Measurements from ENCODE around the gene ELOB. TPM values are rescaled to one million over a fixed set of nuclear protein-coding genes. Genes with fewer than 3 reads are reported as not detected.

ELOB gene
- total and polyA plus RNA-seq, 2 of the 8 experiments (the other 6 are each of a cell fraction or from before 2014, with no cell fraction given) = 237 to 1,357 TPM

DNA sequence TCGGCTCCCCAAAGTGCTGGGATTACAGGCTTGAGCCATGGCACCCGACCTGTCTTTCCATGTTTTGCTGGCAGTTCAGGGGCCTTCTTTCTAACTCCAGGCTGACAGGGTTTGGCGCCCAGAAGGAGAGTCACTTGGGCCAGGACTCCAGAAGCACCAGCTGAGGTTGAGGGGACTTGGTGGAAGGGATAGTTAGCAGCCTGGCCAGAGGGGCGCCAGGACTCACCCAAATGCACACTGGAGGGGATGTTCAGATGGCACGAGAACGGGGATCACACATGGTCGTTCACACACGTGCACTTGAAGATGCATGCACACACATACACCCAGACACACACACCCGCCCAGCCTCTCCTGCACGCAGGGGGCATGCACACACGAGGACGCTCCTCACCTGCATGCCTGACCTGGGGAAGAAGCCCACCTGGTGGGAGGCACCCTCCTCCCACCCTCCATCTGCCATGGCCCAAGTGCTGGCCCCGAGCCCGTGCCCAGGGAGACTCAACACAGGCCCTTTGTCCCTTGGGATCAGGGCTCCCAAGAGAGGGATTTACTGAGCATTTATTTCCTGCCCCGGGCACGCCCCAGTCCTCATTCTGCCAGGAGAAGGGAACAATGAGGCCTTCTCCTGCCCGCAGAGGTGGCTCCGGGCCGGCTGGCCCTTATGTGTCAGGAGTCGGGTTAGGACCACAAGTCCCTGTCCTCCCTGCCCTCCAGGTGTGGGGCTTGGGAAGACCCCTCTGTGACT lies 37.6 kb upstream of the ELOB start (continued):
- TF ChIP-seq, protein P1, sequence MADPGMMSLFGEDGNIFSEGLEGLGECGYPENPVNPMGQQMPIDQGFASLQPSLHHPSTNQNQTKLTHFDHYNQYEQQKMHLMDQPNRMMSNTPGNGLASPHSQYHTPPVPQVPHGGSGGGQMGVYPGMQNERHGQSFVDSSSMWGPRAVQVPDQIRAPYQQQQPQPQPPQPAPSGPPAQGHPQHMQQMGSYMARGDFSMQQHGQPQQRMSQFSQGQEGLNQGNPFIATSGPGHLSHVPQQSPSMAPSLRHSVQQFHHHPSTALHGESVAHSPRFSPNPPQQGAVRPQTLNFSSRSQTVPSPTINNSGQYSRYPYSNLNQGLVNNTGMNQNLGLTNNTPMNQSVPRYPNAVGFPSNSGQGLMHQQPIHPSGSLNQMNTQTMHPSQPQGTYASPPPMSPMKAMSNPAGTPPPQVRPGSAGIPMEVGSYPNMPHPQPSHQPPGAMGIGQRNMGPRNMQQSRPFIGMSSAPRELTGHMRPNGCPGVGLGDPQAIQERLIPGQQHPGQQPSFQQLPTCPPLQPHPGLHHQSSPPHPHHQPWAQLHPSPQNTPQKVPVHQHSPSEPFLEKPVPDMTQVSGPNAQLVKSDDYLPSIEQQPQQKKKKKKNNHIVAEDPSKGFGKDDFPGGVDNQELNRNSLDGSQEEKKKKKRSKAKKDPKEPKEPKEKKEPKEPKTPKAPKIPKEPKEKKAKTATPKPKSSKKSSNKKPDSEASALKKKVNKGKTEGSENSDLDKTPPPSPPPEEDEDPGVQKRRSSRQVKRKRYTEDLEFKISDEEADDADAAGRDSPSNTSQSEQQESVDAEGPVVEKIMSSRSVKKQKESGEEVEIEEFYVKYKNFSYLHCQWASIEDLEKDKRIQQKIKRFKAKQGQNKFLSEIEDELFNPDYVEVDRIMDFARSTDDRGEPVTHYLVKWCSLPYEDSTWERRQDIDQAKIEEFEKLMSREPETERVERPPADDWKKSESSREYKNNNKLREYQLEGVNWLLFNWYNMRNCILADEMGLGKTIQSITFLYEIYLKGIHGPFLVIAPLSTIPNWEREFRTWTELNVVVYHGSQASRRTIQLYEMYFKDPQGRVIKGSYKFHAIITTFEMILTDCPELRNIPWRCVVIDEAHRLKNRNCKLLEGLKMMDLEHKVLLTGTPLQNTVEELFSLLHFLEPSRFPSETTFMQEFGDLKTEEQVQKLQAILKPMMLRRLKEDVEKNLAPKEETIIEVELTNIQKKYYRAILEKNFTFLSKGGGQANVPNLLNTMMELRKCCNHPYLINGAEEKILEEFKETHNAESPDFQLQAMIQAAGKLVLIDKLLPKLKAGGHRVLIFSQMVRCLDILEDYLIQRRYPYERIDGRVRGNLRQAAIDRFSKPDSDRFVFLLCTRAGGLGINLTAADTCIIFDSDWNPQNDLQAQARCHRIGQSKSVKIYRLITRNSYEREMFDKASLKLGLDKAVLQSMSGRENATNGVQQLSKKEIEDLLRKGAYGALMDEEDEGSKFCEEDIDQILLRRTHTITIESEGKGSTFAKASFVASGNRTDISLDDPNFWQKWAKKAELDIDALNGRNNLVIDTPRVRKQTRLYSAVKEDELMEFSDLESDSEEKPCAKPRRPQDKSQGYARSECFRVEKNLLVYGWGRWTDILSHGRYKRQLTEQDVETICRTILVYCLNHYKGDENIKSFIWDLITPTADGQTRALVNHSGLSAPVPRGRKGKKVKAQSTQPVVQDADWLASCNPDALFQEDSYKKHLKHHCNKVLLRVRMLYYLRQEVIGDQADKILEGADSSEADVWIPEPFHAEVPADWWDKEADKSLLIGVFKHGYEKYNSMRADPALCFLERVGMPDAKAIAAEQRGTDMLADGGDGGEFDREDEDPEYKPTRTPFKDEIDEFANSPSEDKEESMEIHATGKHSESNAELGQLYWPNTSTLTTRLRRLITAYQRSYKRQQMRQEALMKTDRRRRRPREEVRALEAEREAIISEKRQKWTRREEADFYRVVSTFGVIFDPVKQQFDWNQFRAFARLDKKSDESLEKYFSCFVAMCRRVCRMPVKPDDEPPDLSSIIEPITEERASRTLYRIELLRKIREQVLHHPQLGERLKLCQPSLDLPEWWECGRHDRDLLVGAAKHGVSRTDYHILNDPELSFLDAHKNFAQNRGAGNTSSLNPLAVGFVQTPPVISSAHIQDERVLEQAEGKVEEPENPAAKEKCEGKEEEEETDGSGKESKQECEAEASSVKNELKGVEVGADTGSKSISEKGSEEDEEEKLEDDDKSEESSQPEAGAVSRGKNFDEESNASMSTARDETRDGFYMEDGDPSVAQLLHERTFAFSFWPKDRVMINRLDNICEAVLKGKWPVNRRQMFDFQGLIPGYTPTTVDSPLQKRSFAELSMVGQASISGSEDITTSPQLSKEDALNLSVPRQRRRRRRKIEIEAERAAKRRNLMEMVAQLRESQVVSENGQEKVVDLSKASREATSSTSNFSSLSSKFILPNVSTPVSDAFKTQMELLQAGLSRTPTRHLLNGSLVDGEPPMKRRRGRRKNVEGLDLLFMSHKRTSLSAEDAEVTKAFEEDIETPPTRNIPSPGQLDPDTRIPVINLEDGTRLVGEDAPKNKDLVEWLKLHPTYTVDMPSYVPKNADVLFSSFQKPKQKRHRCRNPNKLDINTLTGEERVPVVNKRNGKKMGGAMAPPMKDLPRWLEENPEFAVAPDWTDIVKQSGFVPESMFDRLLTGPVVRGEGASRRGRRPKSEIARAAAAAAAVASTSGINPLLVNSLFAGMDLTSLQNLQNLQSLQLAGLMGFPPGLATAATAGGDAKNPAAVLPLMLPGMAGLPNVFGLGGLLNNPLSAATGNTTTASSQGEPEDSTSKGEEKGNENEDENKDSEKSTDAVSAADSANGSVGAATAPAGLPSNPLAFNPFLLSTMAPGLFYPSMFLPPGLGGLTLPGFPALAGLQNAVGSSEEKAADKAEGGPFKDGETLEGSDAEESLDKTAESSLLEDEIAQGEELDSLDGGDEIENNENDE (IDR thresholded peaks at IDR 0.05; ENCODE audit: insufficient replicate concordance, low read length) = no peak
- TF ChIP-seq ASH2L (IDR thresholded peaks at IDR 0.05; ENCODE audit: low read length) (no peak), TAF1 (IDR thresholded peaks at IDR 0.05; ENCODE audit: low read depth, low read length) (no peak), HDAC2 (IDR thresholded peaks at IDR 0.05; ENCODE audit: borderline replicate concordance in 1 of 2, low read depth in 2 of 2, low read length in 2 of 2) (no peak), RBBP5 (IDR thresholded peaks at IDR 0.05; ENCODE audit: borderline replicate concordance, low read depth, low read length) (no peak), NANOG (IDR thresholded peaks at IDR 0.05; ENCODE audit: insufficient read depth, low read depth, low read length, poor library complexity, severe bottlenecking) (no peak), SRF (IDR thresholded peaks at IDR 0.05; ENCODE audit: low read depth, low read length) (no peak), BACH1 (IDR thresholded peaks at IDR 0.05; ENCODE audit: low read length) (no peak), KDM5A (IDR thresholded peaks at IDR 0.05; ENCODE audit: low read length) (no peak), ATF3 (IDR thresholded peaks at IDR 0.05; ENCODE audit: insufficient read depth, low read depth, low read length) (no peak)
